Mucosa of gallbladder (tissue), 1 donor: Measurements from ENCODE around the gene CATSPER1. TPM values are rescaled to one million over a fixed set of nuclear protein-coding genes. Genes with fewer than 3 reads are reported as not detected.

Source experiments
- DNase-seq: peaks from one replicate; pipeline ENCODE4 v3.0.0-alpha.2; 2020; ENCODE audit warnings: low spot score
- total RNA-seq: library from RNA; stranded (reverse); gene quantifications from one replicate; pipeline ENCODE4 v1.2.1, GENCODE V29; 2021
- donor health status: DM: no; HTN: no; CAD: no.

Gene CATSPER1
- total RNA-seq, 1 donor from 2014 or later = 0.92 TPM

- no peak for DNase-seq
These were observed 57.4 kb downstream of the CATSPER1 start for GRCh38 chr11:65968600-65969482.

DNA sequence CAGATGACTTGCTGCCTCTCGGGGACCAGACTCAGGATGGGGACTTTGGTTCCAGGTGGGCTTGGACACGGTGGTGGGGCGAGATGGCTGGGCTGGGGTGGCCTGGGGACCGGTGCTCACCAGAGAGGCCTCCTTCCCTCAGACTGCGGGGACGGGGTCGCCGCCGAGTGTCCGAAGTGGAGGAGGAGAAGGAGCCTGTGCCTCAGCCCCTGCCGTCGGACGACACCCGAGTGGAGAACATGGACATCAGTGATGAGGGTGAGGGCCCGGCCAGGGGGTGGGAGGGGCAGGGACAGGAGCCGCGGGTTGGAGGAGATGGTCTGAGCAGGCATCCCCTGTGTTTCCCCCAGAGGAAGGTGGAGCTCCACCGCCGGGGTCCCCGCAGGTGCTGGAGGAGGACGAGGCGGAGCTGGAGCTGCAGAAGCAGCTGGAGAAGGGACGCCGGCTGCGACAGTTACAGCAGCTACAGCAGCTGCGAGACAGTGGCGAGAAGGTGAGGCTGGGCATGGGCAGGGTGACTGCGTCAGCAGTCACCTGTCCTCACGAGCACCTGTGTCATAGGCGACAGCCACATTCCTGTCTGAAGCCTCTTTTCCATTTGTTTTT is 58.8 kb downstream of the CATSPER1 start:
- DNase-seq = no peak

Other genes starting within 250 kb of the CATSPER1 start
- gene AP5B1, start 245.5 kb downstream of the CATSPER1 start, total RNA-seq = 22.2 TPM
- 3.5 TPM for gene OVOL1, start 239.4 kb downstream of the CATSPER1 start, total RNA-seq
- 1.4 TPM for gene SNX32, start 192.5 kb downstream of the CATSPER1 start, total RNA-seq
- 692 TPM for gene CFL1, start 168.3 kb downstream of the CATSPER1 start, total RNA-seq
- 63.1 TPM for gene MUS81, start 166.0 kb downstream of the CATSPER1 start, total RNA-seq
- gene EFEMP2, start 153.7 kb downstream of the CATSPER1 start, total RNA-seq = 86.5 TPM
- gene CTSW, start 146.6 kb downstream of the CATSPER1 start, total RNA-seq = 2.7 TPM
- 55.1 TPM for gene FIBP, start 138.0 kb downstream of the CATSPER1 start, total RNA-seq
- 28.3 TPM for gene CCDC85B, start 135.8 kb downstream of the CATSPER1 start, total RNA-seq
- 1.2 TPM for gene FOSL1, start 126.1 kb downstream of the CATSPER1 start, total RNA-seq
- 44.8 TPM for gene C11orf68, start 107.4 kb downstream of the CATSPER1 start, total RNA-seq
- 90.1 TPM for gene DRAP1, start 107.1 kb downstream of the CATSPER1 start, total RNA-seq
- gene TSGA10IP, start 81.0 kb downstream of the CATSPER1 start, total RNA-seq = not detected
- 41.0 TPM for gene SART1, start 64.7 kb downstream of the CATSPER1 start, total RNA-seq
- gene EIF1AD, start 24.3 kb downstream of the CATSPER1 start, total RNA-seq = 29.2 TPM
- 165 TPM for gene BANF1, start 24.0 kb downstream of the CATSPER1 start, total RNA-seq
- 1.0 TPM for gene CST6, start 14.5 kb downstream of the CATSPER1 start, total RNA-seq
- gene GAL3ST3, start 22.7 kb upstream of the CATSPER1 start, total RNA-seq = 0.78 TPM
- 161 TPM for gene SF3B2, start 25.9 kb upstream of the CATSPER1 start, total RNA-seq
- 68.0 TPM for gene PACS1, start 43.8 kb upstream of the CATSPER1 start, total RNA-seq
- gene KLC2, start 231.2 kb upstream of the CATSPER1 start, total RNA-seq = 60.8 TPM
- 187 TPM for gene RAB1B, start 242.2 kb upstream of the CATSPER1 start, total RNA-seq